A673 (cell line): ENCODE data around the gene COL9A3.

Source experiments
- EZH2 ChIP-seq: fragments of 200-600 bp; sonication (generic); IDR thresholded peaks from 2 replicates; pipeline ENCODE4 v1.6.1; 2017; ENCODE audit warnings: borderline replicate concordance, low read depth, mild to moderate bottlenecking, mixed read lengths, antibody characterized with exemption, low read length; ENCODE audit not compliant: poor library complexity, severe bottlenecking
- TF ChIP-seq, protein P1 (sequence below): fragments of 300-800, 200-600 bp; sonication (generic); conservative IDR thresholded peaks from 2 replicates; pipeline ENCODE4 v1.5.1; 2017; ENCODE audit warnings: low read depth, mild to moderate bottlenecking, antibody characterized with exemption, low read length, moderate library complexity, mixed read lengths

DNA sequence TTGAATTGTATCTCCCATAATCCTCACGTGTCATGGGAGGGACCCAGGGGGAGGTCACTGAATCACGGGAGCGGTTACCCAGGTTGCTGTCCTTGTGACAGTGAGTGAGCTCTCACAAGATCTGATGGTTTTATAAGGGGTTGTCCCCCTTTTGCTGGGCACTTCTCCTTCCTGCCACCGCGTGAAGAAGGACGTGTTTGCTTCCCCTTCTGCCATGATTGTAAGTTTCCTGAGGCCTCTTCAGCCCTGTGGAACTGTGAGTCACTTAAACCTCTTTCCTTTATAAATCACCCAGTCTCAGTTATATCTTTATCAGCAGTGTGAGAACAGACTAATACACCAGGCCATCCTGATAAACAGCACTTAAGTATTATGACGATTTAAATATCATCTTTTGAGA, 29.5 kb upstream of the COL9A3 start:
- TF ChIP-seq, protein P1, sequence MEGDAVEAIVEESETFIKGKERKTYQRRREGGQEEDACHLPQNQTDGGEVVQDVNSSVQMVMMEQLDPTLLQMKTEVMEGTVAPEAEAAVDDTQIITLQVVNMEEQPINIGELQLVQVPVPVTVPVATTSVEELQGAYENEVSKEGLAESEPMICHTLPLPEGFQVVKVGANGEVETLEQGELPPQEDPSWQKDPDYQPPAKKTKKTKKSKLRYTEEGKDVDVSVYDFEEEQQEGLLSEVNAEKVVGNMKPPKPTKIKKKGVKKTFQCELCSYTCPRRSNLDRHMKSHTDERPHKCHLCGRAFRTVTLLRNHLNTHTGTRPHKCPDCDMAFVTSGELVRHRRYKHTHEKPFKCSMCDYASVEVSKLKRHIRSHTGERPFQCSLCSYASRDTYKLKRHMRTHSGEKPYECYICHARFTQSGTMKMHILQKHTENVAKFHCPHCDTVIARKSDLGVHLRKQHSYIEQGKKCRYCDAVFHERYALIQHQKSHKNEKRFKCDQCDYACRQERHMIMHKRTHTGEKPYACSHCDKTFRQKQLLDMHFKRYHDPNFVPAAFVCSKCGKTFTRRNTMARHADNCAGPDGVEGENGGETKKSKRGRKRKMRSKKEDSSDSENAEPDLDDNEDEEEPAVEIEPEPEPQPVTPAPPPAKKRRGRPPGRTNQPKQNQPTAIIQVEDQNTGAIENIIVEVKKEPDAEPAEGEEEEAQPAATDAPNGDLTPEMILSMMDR = no peak
- TF ChIP-seq EZH2 = no peak
